ENCODE data around the gene MGMT. TPM values are rescaled to one million over a fixed set of nuclear protein-coding genes. Genes with fewer than 3 reads are reported as not detected.

MGMT gene
- total and polyA plus RNA-seq, 4 experiments from 2014 or later = 18.5 to 31.3 (median 24.4) TPM

DNA sequence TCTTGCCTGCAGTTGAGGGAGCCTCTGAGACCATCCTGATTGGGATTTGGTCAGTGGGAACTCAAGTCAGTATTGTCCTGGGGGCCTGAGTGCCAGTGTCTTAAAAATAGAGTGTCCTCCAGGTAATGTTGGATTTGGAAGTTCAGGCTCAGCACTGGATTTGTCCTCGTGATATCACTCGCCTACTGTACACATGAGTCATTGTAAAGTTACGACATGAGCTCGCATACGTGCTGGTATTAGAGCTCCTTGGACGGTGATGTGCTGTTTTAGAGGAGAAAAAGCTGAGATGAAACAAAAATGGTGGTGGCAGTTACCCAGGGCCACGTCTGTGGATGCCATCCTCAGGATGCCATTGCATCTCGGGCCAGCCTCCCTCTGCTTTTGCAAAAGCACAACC lies 78.2 kb downstream of the MGMT start:
- H3K27ac Mint-ChIP-seq = no peak overlapping the region
- H3K27me3 Mint-ChIP-seq = no peaks in the 10 kb centered on the region
- intact Hi-C loops (cut with micrococcal nuclease) = no loop called here

DNA sequence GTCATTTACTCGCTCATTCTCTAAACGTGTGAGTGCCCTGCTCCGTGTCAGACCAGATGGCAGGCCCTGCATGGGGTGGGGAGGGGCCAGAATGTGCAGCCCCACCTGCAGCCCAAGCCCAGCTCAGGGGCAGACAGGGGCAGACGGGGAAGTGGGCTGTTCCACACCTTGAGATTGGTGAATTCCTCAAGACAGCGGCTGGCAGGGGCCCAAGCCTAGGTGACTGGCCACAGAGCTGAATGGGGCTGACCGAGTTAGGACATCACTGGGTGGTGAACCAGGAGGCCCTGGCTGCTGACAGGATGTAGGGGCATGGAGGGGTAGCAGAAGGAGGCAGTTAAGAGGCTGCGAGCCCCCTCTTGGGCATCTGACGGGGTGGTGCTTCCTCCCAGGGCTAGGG lies 79.1 kb downstream of the MGMT start:
- POLR2A ChIA-PET (ENCODE audit: partially characterized antibody) = no interaction called here
- Mint-ChIP-seq H3K9me3 (peaks cover 0 to 24% (median 1%) of the 10 kb centered on the region in 8 donors), H3K27me3 (no peaks in the 10 kb centered on the region), H3K27ac (peak overlapping the region in 1 of 7 donors; percentile 8), H3K36me3 (peaks cover 36 to 59% of the 10 kb centered on the region in 2 donors), H3K4me3 (no peak overlapping the region), H3K4me1 (peaks cover 0 to 6% (median 3%) of the 10 kb centered on the region in 4 donors)
- Histone ChIP-seq H3K27ac (ENCODE audit: low read depth, low read length) (no peak overlapping the region), H3K9me3 (ENCODE audit: control insufficient read depth in 1 of 2, low read length in 2 of 2) (no peaks in the 10 kb centered on the region), H3K4me3 (ENCODE audit: low read length in 2 of 2) (no peak overlapping the region), H3K4me1 (ENCODE audit: insufficient read depth, low read length) (no peaks in the 10 kb centered on the region), H3K27me3 (ENCODE audit: insufficient read depth, low read length) (no peaks in the 10 kb centered on the region), H3K36me3 (ENCODE audit: insufficient read depth, low read length) (peaks cover 4% of the 10 kb centered on the region)
- CTCF ChIA-PET (ENCODE audit: partially characterized antibody) = no interaction called here
- DNase-seq = no peak
- intact Hi-C loops (cut with micrococcal nuclease) = no loop called here

More for the DNA sequence above, 78.2 kb downstream of the MGMT start:
- DNase-seq = no peak
- ChIA-PET POLR2A (ENCODE audit: partially characterized antibody) (no interaction called here), CTCF (ENCODE audit: partially characterized antibody) (no interaction called here)
- Mint-ChIP-seq H3K36me3 (peaks cover 34 to 62% of the 10 kb centered on the region in 2 donors), H3K4me3 (no peak overlapping the region), H3K4me1 (peaks cover 0 to 6% (median 3%) of the 10 kb centered on the region in 4 donors), H3K9me3 (peaks cover 0 to 21% (median 1%) of the 10 kb centered on the region in 8 donors)
- no peaks in the 10 kb centered on the region for H3K27me3 ChIP-seq (ENCODE audit: insufficient read depth, low read length)
- no peaks in the 10 kb centered on the region for H3K9me3 ChIP-seq (ENCODE audit: control insufficient read depth in 1 of 2, low read length in 2 of 2)
- H3K36me3 ChIP-seq (ENCODE audit: insufficient read depth, low read length) = peaks cover 4% of the 10 kb centered on the region
- H3K4me1 ChIP-seq (ENCODE audit: insufficient read depth, low read length) = no peaks in the 10 kb centered on the region
- H3K4me3 ChIP-seq (ENCODE audit: low read length in 2 of 2) = no peak overlapping the region
- H3K27ac ChIP-seq (ENCODE audit: low read depth, low read length) = no peak overlapping the region

DNA sequence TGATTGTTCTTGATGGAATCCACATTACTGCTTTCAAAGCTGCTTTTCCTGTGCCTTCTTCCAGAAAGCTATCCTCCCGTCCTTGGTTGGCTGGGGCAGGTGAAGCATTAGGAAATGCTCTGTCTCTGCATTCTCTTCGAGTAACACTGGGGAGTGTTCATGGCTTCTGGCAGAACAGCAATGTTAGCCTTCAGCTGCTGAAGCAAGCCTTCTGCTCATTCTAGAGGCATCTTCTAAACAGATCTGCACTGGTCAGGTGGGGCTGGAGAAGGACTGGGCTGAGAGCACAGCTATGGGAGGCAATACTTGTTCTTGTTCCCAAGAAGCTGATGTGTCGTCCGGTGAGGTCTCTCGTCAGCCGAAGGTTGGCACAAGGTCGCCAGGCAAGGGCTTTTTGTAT lies 80.6 kb downstream of the MGMT start:
- H3K36me3 Mint-ChIP-seq = peaks cover 31 to 61% of the 10 kb centered on the region in 2 donors
- peaks cover 0 to 4% (median 3%) of the 10 kb centered on the region in 4 donors for H3K4me1 Mint-ChIP-seq
- no peak overlapping the region for H3K27ac Mint-ChIP-seq
- no peaks in the 10 kb centered on the region for H3K27me3 Mint-ChIP-seq
- ChIA-PET POLR2A (ENCODE audit: partially characterized antibody) (no interaction called here), CTCF (ENCODE audit: partially characterized antibody) (no interaction called here)
- no peak overlapping the region for H3K4me3 Mint-ChIP-seq
- no peak overlapping the region for H3K4me3 ChIP-seq (ENCODE audit: low read length in 2 of 2)
- H3K27me3 ChIP-seq (ENCODE audit: insufficient read depth, low read length) = no peaks in the 10 kb centered on the region
- no peaks in the 10 kb centered on the region for H3K4me1 ChIP-seq (ENCODE audit: insufficient read depth, low read length)
- H3K9me3 ChIP-seq (ENCODE audit: control insufficient read depth in 1 of 2, low read length in 2 of 2) = no peaks in the 10 kb centered on the region
- H3K9me3 Mint-ChIP-seq = peaks cover 0 to 23% (median 1%) of the 10 kb centered on the region in 8 donors
- H3K36me3 ChIP-seq (ENCODE audit: insufficient read depth, low read length) = peaks cover 4% of the 10 kb centered on the region
- DNase-seq = no peak
- intact Hi-C loops (cut with micrococcal nuclease) = no loop called here
- no peak overlapping the region for H3K27ac ChIP-seq (ENCODE audit: low read depth, low read length)

DNA sequence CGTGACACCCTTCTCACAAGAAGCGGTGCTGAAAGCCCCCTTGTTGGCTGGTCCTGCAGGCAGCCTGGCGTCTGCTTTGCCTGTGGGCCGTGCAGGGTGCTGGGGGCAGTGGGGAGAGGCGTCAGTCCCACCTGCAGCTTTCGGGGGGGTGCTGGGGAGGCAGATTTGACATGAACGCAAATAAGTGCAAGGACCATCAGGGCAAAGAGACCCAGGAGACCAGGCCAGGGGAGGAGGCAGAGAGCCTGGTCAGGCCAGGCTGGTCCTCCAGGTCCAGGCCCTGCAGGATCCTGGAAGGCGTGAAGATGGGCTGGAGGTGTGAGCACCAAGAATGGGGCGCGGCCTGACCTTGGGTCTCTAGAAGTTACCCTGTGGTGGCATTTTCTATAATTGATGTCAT lies 81.6 kb downstream of the MGMT start:
- Histone ChIP-seq H3K27ac (ENCODE audit: low read depth, low read length) (no peak overlapping the region), H3K36me3 (ENCODE audit: insufficient read depth, low read length) (no peaks in the 10 kb centered on the region), H3K4me3 (ENCODE audit: low read length in 2 of 2) (no peak overlapping the region), H3K9me3 (ENCODE audit: control insufficient read depth in 1 of 2, low read length in 2 of 2) (no peaks in the 10 kb centered on the region), H3K4me1 (ENCODE audit: insufficient read depth, low read length) (no peaks in the 10 kb centered on the region), H3K27me3 (ENCODE audit: insufficient read depth, low read length) (no peaks in the 10 kb centered on the region)
- intact Hi-C loops (cut with micrococcal nuclease) = no loop called here
- Mint-ChIP-seq H3K4me1 (peaks cover 0 to 4% (median 3%) of the 10 kb centered on the region in 4 donors), H3K27me3 (no peaks in the 10 kb centered on the region), H3K36me3 (peaks cover 31 to 60% of the 10 kb centered on the region in 2 donors), H3K27ac (peak overlapping the region in 1 of 7 donors; percentile 53), H3K9me3 (peaks cover 0 to 27% (median 0%) of the 10 kb centered on the region in 8 donors), H3K4me3 (no peak overlapping the region)
- POLR2A ChIA-PET (ENCODE audit: partially characterized antibody) = no interaction called here
- CTCF ChIA-PET (ENCODE audit: partially characterized antibody) = no interaction called here
- DNase-seq = no peak

DNA sequence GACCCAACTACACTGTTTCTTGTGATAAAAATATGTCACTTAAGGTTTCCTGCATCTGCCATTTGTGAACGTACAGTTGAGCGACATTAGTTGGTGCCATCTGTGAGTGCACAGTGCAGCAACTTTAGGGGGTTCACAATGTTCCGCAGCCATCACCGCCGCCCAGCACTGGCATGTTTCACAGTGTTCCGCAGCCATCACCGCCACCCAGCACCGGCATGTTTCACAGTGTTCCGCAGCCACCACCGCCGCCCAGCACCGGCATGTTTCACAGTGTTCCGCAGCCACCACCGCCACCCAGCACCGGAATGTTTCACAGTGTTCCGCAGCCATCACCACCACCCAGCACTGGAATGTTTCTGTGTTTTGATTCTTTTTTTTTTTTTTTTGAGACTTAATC lies 83.0 kb downstream of the MGMT start:
- ChIA-PET POLR2A (ENCODE audit: partially characterized antibody) (no interaction called here), CTCF (ENCODE audit: partially characterized antibody) (no interaction called here)
- Mint-ChIP-seq H3K4me1 (peaks cover 0 to 6% (median 4%) of the 10 kb centered on the region in 4 donors), H3K36me3 (peaks cover 37 to 67% of the 10 kb centered on the region in 2 donors), H3K27ac (no peak overlapping the region), H3K9me3 (peaks cover 0 to 35% (median 0%) of the 10 kb centered on the region in 8 donors), H3K4me3 (no peak overlapping the region), H3K27me3 (no peaks in the 10 kb centered on the region)
- DNase-seq = no peak
- no peak overlapping the region for H3K4me3 ChIP-seq (ENCODE audit: low read length in 2 of 2)
- no peaks in the 10 kb centered on the region for H3K36me3 ChIP-seq (ENCODE audit: insufficient read depth, low read length)
- no peaks in the 10 kb centered on the region for H3K4me1 ChIP-seq (ENCODE audit: insufficient read depth, low read length)
- no peaks in the 10 kb centered on the region for H3K27me3 ChIP-seq (ENCODE audit: insufficient read depth, low read length)
- H3K9me3 ChIP-seq (ENCODE audit: control insufficient read depth in 1 of 2, low read length in 2 of 2) = no peaks in the 10 kb centered on the region
- intact Hi-C loops (cut with micrococcal nuclease) = no loop called here
- no peak overlapping the region for H3K27ac ChIP-seq (ENCODE audit: low read depth, low read length)

DNA sequence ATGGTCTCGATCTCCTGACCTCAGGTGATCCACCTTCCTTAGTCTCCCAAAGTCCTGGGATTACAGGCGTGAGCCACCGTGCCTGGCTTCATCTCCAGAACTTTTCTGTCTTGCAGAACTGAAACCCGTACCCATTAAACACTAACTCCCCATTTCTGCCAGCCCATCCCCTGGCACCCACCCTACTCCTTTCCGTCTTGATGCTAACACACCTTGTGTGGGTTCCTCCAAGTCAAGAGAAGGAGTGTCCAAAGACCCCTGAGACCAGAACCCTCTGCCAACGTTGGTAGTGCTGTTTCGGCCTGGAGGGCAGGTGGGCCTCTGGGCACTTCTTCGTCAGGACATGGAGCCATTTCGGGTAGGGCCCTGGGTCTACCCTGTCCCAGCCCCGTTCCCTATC lies 83.6 kb downstream of the MGMT start:
- Histone ChIP-seq H3K27ac (ENCODE audit: low read depth, low read length) (no peak overlapping the region), H3K36me3 (ENCODE audit: insufficient read depth, low read length) (no peaks in the 10 kb centered on the region), H3K4me1 (ENCODE audit: insufficient read depth, low read length) (no peaks in the 10 kb centered on the region), H3K4me3 (ENCODE audit: low read length in 2 of 2) (no peak overlapping the region), H3K27me3 (ENCODE audit: insufficient read depth, low read length) (no peaks in the 10 kb centered on the region), H3K9me3 (ENCODE audit: control insufficient read depth in 1 of 2, low read length in 2 of 2) (no peaks in the 10 kb centered on the region)
- CTCF ChIA-PET (ENCODE audit: partially characterized antibody) = no interaction called here
- peaks cover 37 to 73% of the 10 kb centered on the region in 2 donors for H3K36me3 Mint-ChIP-seq
- POLR2A ChIA-PET (ENCODE audit: partially characterized antibody) = no interaction called here
- intact Hi-C loops (cut with micrococcal nuclease) = no loop called here
- no peaks in the 10 kb centered on the region for H3K27me3 Mint-ChIP-seq
- H3K27ac Mint-ChIP-seq = no peak overlapping the region
- no peak for DNase-seq
- no peak overlapping the region for H3K4me3 Mint-ChIP-seq
- peaks cover 0 to 6% (median 4%) of the 10 kb centered on the region in 4 donors for H3K4me1 Mint-ChIP-seq
- peaks cover 0 to 35% (median 0%) of the 10 kb centered on the region in 8 donors for H3K9me3 Mint-ChIP-seq

DNA sequence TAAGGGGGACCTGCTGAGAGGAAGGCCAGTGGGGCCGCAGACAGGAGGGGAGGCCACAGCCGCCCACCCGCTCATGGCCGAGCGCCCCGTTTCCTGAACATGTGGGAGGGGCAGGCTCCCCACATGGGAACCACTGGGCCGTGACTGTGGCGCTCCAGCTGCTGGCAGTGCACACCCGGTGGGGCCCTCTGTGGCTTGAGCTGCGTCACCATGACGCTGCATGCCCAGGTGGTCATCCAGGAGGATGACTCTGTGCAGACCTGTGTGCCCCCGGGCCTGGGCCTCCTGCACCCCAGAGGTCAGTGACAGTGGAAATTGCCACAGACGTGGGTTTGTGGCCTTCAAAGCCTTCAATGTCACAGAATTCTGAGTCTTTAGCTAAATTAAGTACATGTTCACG lies 85.1 kb downstream of the MGMT start:
- intact Hi-C loops (cut with micrococcal nuclease) = no loop called here
- no peaks in the 10 kb centered on the region for H3K27me3 ChIP-seq (ENCODE audit: insufficient read depth, low read length)
- peaks cover 0 to 35% (median 4%) of the 10 kb centered on the region in 8 donors for H3K9me3 Mint-ChIP-seq
- DNase-seq = no peak
- ChIA-PET POLR2A (ENCODE audit: partially characterized antibody) (no interaction called here), CTCF (ENCODE audit: partially characterized antibody) (no interaction called here)
- H3K4me3 Mint-ChIP-seq = no peak overlapping the region
- no peaks in the 10 kb centered on the region for H3K4me1 ChIP-seq (ENCODE audit: insufficient read depth, low read length)
- no peaks in the 10 kb centered on the region for H3K36me3 ChIP-seq (ENCODE audit: insufficient read depth, low read length)
- H3K27ac ChIP-seq (ENCODE audit: low read depth, low read length) = no peak overlapping the region
- no peak overlapping the region for H3K27ac Mint-ChIP-seq
- peaks cover 44 to 83% of the 10 kb centered on the region in 2 donors for H3K36me3 Mint-ChIP-seq
- no peaks in the 10 kb centered on the region for H3K9me3 ChIP-seq (ENCODE audit: control insufficient read depth in 1 of 2, low read length in 2 of 2)
- H3K27me3 Mint-ChIP-seq = no peaks in the 10 kb centered on the region
- H3K4me1 Mint-ChIP-seq = peaks cover 0 to 7% (median 5%) of the 10 kb centered on the region in 4 donors
- no peak overlapping the region for H3K4me3 ChIP-seq (ENCODE audit: low read length in 2 of 2)

DNA sequence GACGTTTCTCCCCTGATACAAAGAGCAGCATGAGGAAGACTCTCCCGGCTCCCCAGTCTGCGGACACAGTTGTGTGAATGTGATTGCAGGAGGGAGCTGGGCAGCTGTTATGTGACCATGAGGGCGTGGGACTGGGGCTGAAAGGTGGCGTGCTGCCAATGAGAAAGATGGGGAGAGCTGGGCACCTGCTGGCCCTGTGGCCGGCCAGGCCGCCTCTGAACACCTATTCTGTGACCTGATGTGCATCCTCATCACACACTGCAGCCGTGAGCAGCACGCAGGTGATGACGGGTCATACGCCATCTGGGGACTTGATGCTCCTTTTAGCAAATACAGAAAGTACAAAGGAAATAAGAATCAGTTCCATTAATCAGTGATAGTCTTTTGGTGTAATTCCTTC lies 86.9 kb downstream of the MGMT start:
- Histone ChIP-seq H3K4me1 (ENCODE audit: insufficient read depth, low read length) (no peaks in the 10 kb centered on the region), H3K27me3 (ENCODE audit: insufficient read depth, low read length) (no peaks in the 10 kb centered on the region), H3K9me3 (ENCODE audit: control insufficient read depth in 1 of 2, low read length in 2 of 2) (no peaks in the 10 kb centered on the region), H3K36me3 (ENCODE audit: insufficient read depth, low read length) (no peaks in the 10 kb centered on the region), H3K27ac (ENCODE audit: low read depth, low read length) (no peak overlapping the region), H3K4me3 (ENCODE audit: low read length in 2 of 2) (no peak overlapping the region)
- Mint-ChIP-seq H3K27ac (no peak overlapping the region), H3K9me3 (peaks cover 0 to 36% (median 6%) of the 10 kb centered on the region in 8 donors), H3K27me3 (no peaks in the 10 kb centered on the region), H3K36me3 (peaks cover 44 to 87% of the 10 kb centered on the region in 2 donors), H3K4me3 (no peak overlapping the region), H3K4me1 (peaks cover 0 to 8% (median 6%) of the 10 kb centered on the region in 4 donors)
- ChIA-PET POLR2A (ENCODE audit: partially characterized antibody) (no interaction called here), CTCF (ENCODE audit: partially characterized antibody) (no interaction called here)
- no peak for DNase-seq
- intact Hi-C loops (cut with micrococcal nuclease) = no loop called here

Data from CD4-positive, alpha-beta memory T cell (primary cell).